ENCODE data around the gene PSMD8.
A peak's percentile ranks its signal among the peaks of the same experiment; 100 is the strongest.

The PSMD8 gene

DNA sequence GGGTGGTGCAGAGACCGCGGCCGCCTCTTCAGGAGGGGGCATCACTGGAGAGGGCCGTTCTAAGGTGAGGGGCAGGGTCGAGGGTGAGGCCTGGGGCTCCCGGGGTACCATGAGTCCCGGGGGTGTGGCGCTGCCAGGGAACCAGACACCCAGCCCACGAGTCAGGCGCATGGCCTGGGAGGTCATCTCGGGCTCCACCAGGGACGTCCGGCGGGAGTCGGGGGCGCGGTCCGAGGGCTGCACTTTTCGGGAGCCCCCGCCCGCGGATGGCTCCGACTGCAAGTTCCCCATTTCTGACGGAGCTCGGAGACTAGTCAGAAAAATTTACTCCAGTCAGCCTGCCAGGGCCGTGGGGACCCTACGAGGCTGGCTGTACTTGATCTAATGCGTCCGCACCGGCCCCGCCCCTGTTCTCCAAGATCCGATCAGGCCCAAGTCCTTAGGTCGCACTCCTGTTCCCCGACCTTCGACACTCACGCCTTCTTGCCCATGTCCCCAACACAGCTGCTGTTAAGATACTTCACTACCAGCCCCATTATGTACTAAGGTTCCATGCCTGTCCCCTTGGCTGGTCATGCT is 12.7 kb downstream of the PSMD8 start:
- DNase-seq (ENCODE audit: low read depth), result no peak
- TF ChIP-seq, protein P1, sequence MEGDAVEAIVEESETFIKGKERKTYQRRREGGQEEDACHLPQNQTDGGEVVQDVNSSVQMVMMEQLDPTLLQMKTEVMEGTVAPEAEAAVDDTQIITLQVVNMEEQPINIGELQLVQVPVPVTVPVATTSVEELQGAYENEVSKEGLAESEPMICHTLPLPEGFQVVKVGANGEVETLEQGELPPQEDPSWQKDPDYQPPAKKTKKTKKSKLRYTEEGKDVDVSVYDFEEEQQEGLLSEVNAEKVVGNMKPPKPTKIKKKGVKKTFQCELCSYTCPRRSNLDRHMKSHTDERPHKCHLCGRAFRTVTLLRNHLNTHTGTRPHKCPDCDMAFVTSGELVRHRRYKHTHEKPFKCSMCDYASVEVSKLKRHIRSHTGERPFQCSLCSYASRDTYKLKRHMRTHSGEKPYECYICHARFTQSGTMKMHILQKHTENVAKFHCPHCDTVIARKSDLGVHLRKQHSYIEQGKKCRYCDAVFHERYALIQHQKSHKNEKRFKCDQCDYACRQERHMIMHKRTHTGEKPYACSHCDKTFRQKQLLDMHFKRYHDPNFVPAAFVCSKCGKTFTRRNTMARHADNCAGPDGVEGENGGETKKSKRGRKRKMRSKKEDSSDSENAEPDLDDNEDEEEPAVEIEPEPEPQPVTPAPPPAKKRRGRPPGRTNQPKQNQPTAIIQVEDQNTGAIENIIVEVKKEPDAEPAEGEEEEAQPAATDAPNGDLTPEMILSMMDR (conservative IDR thresholded peaks at IDR 0.05; ENCODE audit: low read depth, low read length), result no peak
- peak overlapping the region; percentile 99 for H3K4me3 ChIP-seq (ENCODE audit: low read length)

DNA sequence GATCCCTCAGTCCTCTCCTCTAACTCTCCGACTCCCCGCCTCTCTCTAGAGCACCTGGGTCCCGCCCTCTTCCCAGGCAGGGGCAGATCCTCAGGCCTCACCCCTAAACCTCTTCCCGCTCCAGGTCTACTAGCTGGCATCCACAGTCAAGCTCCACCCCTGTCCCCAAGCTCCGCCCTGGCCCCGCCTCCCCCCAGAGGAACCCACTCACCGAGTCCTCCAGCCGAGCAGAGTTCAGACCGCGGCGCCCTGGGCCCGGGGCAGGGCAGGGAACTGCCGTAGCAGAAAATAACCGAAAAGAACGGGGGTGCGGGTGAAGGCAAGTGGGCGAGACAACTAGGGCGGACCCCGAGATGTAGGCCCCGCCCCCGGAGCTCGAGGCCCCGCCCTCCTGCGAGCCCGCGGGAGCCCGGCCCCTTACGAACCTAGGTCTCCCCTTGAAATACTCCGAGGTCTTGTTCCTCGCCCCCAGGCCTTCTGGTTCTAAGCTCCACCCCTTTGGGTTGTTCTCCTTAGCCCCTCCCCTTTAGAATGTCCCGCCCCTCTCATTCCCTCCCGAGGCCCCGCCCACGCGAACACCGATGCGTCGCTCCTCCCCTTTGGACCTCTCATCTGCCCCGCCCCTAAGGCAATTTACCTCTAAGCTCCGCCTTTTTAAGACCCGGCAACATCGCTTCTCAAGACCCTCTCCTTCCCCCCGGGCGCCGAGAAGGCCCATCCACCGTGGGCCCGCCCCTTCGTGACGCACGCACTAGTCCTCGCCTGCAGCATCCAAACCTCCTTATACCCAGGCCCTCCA is 13.4 kb downstream of the PSMD8 start, which contains the start of gene GGN:
TSS of gene GGN (minus strand) at position 485 of the 799 bp plus-strand sequence. CDS start 773 bp downstream, outside the sequence.
- H3K4me3 ChIP-seq (ENCODE audit: low read length), result peak within 1 kb of the TSS; percentile 99
- peak; percentile 85 for DNase-seq (ENCODE audit: low read depth)
- TF ChIP-seq, protein P1 (conservative IDR thresholded peaks at IDR 0.05; ENCODE audit: low read depth, low read length), result no peak

DNA sequence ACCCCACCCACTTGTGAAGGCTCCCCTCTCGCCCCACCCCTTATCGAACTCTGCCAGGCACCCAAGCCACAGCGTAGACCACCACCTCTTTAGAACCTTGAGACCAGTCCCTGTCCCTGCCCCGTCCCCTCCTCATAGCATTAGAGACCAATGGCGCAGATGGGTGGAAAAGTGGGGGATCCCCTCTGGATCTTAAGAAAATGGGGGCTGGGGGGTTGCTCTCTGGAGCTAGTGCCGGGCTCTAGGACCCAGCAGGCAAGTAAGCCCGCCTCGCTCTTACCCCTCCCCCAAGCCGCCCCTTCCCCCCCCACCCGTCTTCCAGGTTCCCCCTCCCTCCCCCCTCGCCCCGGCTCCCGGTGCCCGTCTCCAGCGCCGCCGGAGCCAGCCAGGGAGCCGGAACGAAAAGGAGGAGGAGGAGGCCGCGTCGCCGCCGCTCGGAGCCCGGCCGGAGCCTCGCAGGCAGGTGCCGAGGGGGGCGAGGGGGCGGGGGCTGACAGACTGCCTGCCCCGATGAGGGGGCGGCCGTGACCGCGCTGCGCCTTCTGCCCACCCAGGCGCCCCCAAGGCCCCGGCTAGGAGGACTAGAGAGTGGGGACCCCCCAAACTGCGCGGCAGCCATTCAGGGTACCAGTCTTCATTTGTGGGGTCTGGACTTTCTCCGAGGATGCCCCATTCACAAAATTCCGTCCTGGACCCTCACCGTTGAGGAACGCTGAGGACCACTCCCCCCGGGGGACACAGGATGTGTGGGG is 14.2 kb downstream of the PSMD8 start, which contains the start of gene SPRED3:
TSS of gene SPRED3 (plus strand) at position 349 of the 752 bp plus-strand sequence. CDS start 1,606 bp downstream, outside the sequence.
- DNase-seq (ENCODE audit: low read depth), result no peak
- TF ChIP-seq, protein P1 (conservative IDR thresholded peaks at IDR 0.05; ENCODE audit: low read depth, low read length), result no peak
- peak within 1 kb of the TSS; percentile 99 for H3K4me3 ChIP-seq (ENCODE audit: low read length)

DNA sequence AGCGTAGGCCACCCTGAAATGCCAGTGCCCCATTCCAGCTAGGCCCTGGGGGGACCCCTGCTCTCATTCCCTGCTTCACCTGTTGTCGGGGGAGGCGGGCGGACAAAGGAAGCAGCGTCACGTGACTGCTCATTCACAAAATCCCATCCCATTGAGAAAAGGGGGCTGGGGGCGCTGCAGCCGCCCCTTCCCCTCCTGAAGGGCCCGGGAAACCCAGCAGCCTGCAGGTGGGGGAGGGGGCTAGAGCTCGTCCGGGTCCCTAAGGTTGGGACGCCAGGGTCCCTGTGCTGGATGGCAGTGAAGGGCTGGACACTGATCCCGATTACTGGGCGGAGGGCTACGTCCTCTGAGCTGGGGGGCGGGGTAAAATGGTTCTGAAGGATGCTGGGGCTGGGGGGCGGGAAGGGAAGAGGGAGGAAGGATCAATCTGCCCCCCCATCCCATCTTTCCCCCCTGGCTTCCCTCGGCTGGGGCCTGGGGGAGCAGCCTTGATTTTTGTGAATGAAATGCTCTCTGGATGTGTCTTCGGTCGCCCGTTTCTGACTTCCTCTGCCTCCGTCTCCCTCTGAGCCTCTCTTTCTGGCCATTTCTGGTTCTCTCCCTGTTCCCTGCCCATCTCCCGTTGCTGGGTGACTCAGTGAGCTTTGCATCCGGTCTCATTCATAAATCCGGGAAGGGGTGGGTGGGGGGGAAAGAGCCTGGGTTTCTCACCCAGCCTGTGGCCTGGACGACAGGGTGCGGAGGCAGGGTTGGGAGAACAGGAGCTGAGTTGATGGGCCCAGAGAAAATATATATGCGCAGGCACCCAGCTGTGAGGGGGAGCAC is 14.9 kb downstream of the PSMD8 start:
- TF ChIP-seq, protein P1 (conservative IDR thresholded peaks at IDR 0.05; ENCODE audit: low read depth, low read length), result no peak
- DNase-seq (ENCODE audit: low read depth), result no peak

DNA sequence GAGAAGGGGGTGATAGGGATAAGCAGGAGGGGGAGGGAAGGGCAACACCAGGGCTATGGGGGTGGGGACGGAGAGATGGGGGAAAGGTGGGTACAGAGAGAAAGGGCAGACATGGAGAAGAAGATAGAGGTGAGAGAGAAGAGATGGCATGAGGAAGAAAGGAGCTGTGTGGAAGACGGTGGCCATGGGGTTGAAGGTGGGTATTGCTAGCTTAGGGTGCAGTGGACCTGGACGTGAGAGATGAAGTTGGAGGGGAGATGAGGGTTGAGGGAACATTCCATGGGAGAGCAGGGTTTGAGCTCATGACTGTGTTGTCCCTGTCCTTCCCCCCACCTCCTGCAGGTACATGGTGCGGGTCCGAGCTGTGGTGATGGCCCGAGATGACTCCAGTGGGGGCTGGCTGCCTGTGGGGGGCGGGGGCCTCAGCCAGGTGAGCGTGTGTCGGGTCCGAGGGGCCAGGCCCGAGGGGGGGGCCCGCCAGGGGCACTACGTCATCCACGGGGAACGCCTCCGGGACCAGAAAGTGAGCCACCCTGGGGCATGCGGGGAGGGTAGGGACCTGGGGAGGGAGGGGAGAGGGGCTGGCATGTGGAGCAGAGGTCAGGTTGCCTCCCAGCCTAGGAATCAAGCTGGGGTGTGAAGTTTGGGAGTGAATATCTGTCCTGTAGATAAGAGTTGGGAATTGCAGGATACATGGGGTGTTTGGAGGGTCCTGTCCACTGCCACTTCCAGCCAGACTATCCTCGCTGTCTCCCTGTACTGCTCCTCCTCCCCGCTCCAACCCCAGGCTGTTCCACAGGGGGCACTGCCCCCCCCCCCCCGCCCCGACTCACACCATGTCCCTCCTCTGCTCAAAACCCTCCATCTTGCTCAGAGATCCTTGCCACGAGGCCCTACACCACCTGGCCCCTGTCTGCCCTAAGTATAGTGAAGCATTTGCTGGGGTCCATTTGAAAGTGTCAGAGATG is 15.9 kb downstream of the PSMD8 start:
- TF ChIP-seq, protein P1 (conservative IDR thresholded peaks at IDR 0.05; ENCODE audit: low read depth, low read length), result no peak
- peak overlapping the region; percentile 99 for H3K4me3 ChIP-seq (ENCODE audit: low read length)
- no peak for DNase-seq (ENCODE audit: low read depth)

More for the DNA sequence above, 14.9 kb downstream of the PSMD8 start:
- H3K4me3 ChIP-seq (ENCODE audit: low read length), result peak overlapping the region; percentile 99

Data from retinal pigment epithelial cell (primary cell).